22Rv1 (cell line): ENCODE results near the gene EAF1.

Experiments used
- H3K27ac ChIP-seq: fragments of 450-650 bp; 2 replicates; pipeline ENCODE4 v1.5.1; 2017
- ZFX ChIP-seq: fragments of 450-650 bp; IDR thresholded peaks from 2 replicates; pipeline ENCODE4 v1.6.1; 2017; ENCODE audit warnings: antibody characterized with exemption, borderline replicate concordance
- TF ChIP-seq, protein P1 (sequence below): fragments of 450-650 bp; IDR thresholded peaks from 2 replicates; pipeline ENCODE4 v1.5.1; 2017; ENCODE audit warnings: mild to moderate bottlenecking

Gene EAF1

DNA sequence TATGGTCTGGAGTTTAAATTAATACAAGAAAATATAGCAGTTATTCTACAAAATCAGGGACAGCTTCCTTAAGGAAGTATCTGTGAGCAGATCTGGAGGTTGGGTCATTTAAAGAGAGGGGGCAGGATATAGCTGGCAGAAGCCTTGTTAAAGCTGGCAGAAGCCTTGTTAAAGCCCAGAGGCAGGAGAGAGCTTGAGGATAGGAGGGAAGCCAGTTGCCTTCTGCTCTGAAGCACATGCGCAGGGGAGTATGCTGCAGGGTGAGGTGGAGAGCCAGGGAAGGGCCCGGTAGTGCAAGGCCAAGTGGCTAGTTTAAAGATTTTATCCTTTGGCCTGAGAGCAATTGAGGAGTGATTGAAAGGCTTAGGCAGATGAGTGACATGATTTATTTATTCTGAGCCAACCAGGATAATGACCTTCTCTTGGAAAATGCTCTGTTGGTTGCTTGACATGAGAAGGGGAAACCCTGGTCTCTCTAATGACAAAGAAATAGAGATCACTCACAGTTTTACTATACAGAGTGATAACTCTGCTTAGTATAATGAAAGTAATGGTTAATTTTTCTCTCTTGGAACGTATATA lies 3.9 kb downstream of the EAF1 start:
- TF ChIP-seq ZFX: no peak
- TF ChIP-seq, protein P1, sequence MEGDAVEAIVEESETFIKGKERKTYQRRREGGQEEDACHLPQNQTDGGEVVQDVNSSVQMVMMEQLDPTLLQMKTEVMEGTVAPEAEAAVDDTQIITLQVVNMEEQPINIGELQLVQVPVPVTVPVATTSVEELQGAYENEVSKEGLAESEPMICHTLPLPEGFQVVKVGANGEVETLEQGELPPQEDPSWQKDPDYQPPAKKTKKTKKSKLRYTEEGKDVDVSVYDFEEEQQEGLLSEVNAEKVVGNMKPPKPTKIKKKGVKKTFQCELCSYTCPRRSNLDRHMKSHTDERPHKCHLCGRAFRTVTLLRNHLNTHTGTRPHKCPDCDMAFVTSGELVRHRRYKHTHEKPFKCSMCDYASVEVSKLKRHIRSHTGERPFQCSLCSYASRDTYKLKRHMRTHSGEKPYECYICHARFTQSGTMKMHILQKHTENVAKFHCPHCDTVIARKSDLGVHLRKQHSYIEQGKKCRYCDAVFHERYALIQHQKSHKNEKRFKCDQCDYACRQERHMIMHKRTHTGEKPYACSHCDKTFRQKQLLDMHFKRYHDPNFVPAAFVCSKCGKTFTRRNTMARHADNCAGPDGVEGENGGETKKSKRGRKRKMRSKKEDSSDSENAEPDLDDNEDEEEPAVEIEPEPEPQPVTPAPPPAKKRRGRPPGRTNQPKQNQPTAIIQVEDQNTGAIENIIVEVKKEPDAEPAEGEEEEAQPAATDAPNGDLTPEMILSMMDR: no peak
- H3K27ac ChIP-seq: no peak overlapping the region

DNA sequence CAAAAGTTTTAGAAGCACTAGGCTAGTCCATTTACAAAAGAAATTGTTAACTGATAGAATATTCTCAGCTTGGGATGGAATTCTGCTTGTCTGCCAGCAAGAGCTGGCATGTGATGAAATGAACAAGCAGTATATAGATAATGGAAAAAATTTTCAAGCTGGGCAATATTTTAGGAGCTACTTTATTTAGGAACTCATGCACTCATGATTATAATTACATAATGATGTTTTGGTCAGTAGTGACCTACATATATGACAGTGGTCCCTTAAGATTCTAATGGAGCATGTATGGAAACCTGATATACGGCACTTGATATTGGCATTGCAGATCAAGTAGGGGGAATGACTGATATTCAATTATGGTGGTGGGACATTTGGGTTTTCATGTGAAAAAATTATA lies 6.1 kb downstream of the EAF1 start:
- H3K27ac ChIP-seq: no peak overlapping the region
- no peak for TF ChIP-seq ZFX
- TF ChIP-seq, protein P1: no peak

DNA sequence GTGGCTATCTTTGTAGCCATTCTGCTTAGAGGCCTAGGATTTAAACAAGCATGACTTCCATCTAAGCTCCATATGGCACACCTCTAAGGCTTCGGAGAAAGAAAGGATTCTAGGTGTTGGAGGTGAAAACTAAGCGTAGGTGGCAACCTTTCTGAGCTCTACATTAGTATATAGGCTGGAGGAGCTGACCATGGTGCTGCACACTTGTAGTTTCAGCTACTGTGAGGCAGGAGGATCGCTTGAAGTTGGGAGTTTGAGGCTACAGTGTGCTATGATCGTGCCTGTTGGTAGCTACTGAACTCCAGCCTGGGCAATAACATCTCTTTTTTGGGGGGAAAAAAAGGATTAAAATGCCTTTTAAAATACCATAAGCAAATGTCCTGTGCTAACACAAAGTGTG lies 7.4 kb downstream of the EAF1 start:
- no peak for TF ChIP-seq ZFX
- TF ChIP-seq, protein P1: no peak
- H3K27ac ChIP-seq: no peak overlapping the region

DNA sequence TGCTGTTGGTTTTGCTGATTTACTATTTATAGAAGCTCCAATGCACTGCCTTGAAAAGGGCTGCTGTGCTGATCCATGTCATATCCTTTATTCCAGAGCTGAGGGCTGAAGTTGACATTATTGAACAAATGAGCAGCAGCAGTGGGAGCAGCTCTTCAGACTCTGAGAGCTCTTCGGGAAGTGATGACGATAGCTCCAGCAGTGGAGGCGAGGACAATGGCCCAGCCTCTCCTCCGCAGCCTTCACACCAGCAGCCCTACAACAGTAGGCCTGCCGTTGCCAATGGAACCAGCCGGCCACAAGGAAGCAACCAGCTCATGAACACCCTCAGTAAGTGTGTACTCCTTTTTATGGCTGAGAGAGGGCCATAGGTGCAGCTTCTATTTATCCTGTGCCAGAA lies 8.8 kb downstream of the EAF1 start:
- H3K27ac ChIP-seq: no peak overlapping the region
- TF ChIP-seq ZFX: no peak
- TF ChIP-seq, protein P1: no peak

DNA sequence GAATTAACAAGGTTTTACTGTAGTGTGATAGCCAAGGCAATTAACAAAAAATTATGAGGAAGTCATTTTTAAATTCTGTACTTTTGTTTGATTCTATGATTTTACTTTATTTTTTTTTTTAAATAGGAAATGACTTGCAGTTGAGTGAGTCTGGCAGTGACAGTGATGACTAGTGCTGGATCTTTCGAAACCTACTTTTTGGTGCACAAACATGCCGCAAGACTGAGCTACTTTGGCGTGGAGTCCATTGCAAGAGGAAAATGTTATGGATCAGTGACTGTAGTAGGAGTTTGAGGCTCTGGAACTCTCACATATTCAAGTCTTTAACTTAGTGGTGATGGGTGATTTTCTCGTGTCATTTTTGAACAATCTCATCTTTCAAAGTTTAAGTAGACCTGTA lies 11.6 kb downstream of the EAF1 start:
- H3K27ac ChIP-seq: no peak overlapping the region
- no peak for TF ChIP-seq ZFX
- TF ChIP-seq, protein P1: no peak

DNA sequence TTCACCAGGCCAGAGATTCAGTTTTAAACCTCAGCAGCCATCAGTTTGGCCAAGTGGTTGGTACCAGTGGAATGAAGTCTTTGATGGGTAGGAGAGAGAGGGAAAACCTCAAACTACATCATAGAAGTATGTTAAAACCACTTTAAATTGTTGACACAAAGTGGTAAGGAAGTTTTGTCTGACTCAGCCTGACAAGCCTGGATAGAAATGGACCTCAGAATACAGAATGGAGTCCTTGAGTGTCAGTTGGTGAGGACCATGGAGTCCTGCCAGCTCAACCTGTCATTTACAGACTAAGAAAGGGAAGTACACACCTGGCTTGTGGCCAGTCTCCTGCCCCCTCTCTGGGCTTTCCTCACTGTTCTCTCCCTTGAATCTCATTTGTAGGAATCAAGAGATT lies 12.1 kb downstream of the EAF1 start:
- H3K27ac ChIP-seq: no peak overlapping the region
- TF ChIP-seq, protein P1: no peak
- no peak for TF ChIP-seq ZFX

DNA sequence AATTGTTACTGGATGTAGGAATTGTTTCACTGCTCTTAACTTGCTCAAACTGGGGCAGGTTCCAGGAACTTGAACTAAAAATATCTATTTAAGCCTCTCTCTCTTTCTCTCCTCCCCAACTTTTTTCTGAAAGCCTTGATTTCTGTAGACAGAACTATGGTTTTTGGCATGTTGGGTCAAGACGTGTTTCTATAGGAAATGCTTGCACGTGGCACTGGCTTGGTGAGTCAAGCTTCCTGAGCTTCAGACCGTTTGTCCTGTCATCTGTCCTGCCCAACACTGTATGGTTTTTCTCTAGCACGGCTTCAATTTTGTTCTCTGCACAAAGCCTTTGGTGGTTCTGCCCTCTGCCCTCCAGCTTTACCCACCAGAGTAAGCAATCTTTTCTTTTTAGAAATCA lies 13.5 kb downstream of the EAF1 start:
- TF ChIP-seq, protein P1: no peak
- TF ChIP-seq ZFX: no peak
- no peak overlapping the region for H3K27ac ChIP-seq
